ENCODE measurements around the gene CAMTA1. TPM values are rescaled to one million over a fixed set of nuclear protein-coding genes. Genes with fewer than 3 reads are reported as not detected.

CAMTA1 gene
- total and polyA plus RNA-seq, 4 donors: 48.1 to 140 (median 52.3) TPM

- 86 to 97% methylated on average over 5 of the region's 5 CpGs for WGBS, 2 donors
- no peaks in the 10 kb centered on the region for H3K36me3 ChIP-seq (ENCODE audit: control insufficient read depth in 4 of 4, insufficient read depth in 4 of 4, low read length in 4 of 4)
- TF ChIP-seq, protein P1, sequence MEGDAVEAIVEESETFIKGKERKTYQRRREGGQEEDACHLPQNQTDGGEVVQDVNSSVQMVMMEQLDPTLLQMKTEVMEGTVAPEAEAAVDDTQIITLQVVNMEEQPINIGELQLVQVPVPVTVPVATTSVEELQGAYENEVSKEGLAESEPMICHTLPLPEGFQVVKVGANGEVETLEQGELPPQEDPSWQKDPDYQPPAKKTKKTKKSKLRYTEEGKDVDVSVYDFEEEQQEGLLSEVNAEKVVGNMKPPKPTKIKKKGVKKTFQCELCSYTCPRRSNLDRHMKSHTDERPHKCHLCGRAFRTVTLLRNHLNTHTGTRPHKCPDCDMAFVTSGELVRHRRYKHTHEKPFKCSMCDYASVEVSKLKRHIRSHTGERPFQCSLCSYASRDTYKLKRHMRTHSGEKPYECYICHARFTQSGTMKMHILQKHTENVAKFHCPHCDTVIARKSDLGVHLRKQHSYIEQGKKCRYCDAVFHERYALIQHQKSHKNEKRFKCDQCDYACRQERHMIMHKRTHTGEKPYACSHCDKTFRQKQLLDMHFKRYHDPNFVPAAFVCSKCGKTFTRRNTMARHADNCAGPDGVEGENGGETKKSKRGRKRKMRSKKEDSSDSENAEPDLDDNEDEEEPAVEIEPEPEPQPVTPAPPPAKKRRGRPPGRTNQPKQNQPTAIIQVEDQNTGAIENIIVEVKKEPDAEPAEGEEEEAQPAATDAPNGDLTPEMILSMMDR (IDR thresholded peaks at IDR 0.05; ENCODE audit: control extremely low read depth, extremely low read depth): no peak
Observed at GRCh38 chr1:7068552-7068951, 283.3 kb downstream of the CAMTA1 start.

GRCh38 chr1:7069931-7070330, 284.7 kb downstream of the CAMTA1 start:
- ATAC-seq (ENCODE audit: insufficient read depth, low FRiP score) (no peak), DNase-seq (no peak)
- Histone ChIP-seq H3K36me3 (ENCODE audit: control insufficient read depth in 4 of 4, insufficient read depth in 4 of 4, low read length in 4 of 4) (no peaks in the 10 kb centered on the region), H3K4me1 (ENCODE audit: control insufficient read depth in 5 of 5, insufficient read depth in 5 of 5, low read length in 5 of 5) (peaks cover 0 to 7% (median 0%) of the 10 kb centered on the region in 5 donors), H3K9ac (ENCODE audit: insufficient read depth in 1 of 2, low read length in 2 of 2) (no peak overlapping the region), H3K27ac (ENCODE audit: low read depth in 1 of 2, low read length in 1 of 2) (no peak overlapping the region), H3K4me3 (no peak overlapping the region), H3K27me3 (ENCODE audit: control insufficient read depth in 3 of 3, insufficient read depth in 3 of 3, low read length in 2 of 3) (peaks cover 0 to 20% (median 2%) of the 10 kb centered on the region in 3 donors), H3K9me3 (ENCODE audit: control insufficient read depth in 4 of 4, insufficient read depth in 3 of 4, low read length in 3 of 4) (no peaks in the 10 kb centered on the region)
- TF ChIP-seq, protein P1 (IDR thresholded peaks at IDR 0.05; ENCODE audit: control extremely low read depth, extremely low read depth): no peak
- 9 to 12% methylated on average over 23 of the region's 23 CpGs for WGBS, 2 donors

More at GRCh38 chr1:7068552-7068951, 283.3 kb downstream of the CAMTA1 start:
- no peak for DNase-seq
- H3K9me3 ChIP-seq (ENCODE audit: control insufficient read depth in 4 of 4, insufficient read depth in 3 of 4, low read length in 3 of 4): no peaks in the 10 kb centered on the region
- peaks cover 0 to 27% (median 2%) of the 10 kb centered on the region in 3 donors for H3K27me3 ChIP-seq (ENCODE audit: control insufficient read depth in 3 of 3, insufficient read depth in 3 of 3, low read length in 2 of 3)
- no peak for ATAC-seq (ENCODE audit: insufficient read depth, low FRiP score)
- peaks cover 0 to 7% (median 0%) of the 10 kb centered on the region in 5 donors for H3K4me1 ChIP-seq (ENCODE audit: control insufficient read depth in 5 of 5, insufficient read depth in 5 of 5, low read length in 5 of 5)
- H3K9ac ChIP-seq (ENCODE audit: insufficient read depth in 1 of 2, low read length in 2 of 2): no peak overlapping the region
- H3K27ac ChIP-seq (ENCODE audit: low read depth in 1 of 2, low read length in 1 of 2): no peak overlapping the region
- no peak overlapping the region for H3K4me3 ChIP-seq

- Histone ChIP-seq H3K27ac (ENCODE audit: low read depth in 1 of 2, low read length in 1 of 2) (no peak overlapping the region), H3K4me3 (no peak overlapping the region), H3K4me1 (ENCODE audit: control insufficient read depth in 5 of 5, insufficient read depth in 5 of 5, low read length in 5 of 5) (peaks cover 0 to 7% (median 0%) of the 10 kb centered on the region in 5 donors), H3K27me3 (ENCODE audit: control insufficient read depth in 3 of 3, insufficient read depth in 3 of 3, low read length in 2 of 3) (peaks cover 0 to 20% (median 2%) of the 10 kb centered on the region in 3 donors), H3K9ac (ENCODE audit: insufficient read depth in 1 of 2, low read length in 2 of 2) (no peak overlapping the region), H3K36me3 (ENCODE audit: control insufficient read depth in 4 of 4, insufficient read depth in 4 of 4, low read length in 4 of 4) (no peaks in the 10 kb centered on the region), H3K9me3 (ENCODE audit: control insufficient read depth in 4 of 4, insufficient read depth in 3 of 4, low read length in 3 of 4) (no peaks in the 10 kb centered on the region)
- TF ChIP-seq, protein P1 (IDR thresholded peaks at IDR 0.05; ENCODE audit: control extremely low read depth, extremely low read depth): peak; percentile 70
- 8 to 10% methylated on average over 12 to 13 of the region's 13 CpGs for WGBS, 2 donors
- DNase-seq (peak; percentile 64 to 76 (median 69)), ATAC-seq (ENCODE audit: insufficient read depth, low FRiP score) (no peak)
Observed at GRCh38 chr1:7070389-7071029, 285.3 kb downstream of the CAMTA1 start.

All from lung (tissue), 12 donors.